ENCODE measurements around the gene LINGO1.

LINGO1 gene, protein sequence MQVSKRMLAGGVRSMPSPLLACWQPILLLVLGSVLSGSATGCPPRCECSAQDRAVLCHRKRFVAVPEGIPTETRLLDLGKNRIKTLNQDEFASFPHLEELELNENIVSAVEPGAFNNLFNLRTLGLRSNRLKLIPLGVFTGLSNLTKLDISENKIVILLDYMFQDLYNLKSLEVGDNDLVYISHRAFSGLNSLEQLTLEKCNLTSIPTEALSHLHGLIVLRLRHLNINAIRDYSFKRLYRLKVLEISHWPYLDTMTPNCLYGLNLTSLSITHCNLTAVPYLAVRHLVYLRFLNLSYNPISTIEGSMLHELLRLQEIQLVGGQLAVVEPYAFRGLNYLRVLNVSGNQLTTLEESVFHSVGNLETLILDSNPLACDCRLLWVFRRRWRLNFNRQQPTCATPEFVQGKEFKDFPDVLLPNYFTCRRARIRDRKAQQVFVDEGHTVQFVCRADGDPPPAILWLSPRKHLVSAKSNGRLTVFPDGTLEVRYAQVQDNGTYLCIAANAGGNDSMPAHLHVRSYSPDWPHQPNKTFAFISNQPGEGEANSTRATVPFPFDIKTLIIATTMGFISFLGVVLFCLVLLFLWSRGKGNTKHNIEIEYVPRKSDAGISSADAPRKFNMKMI

DNA sequence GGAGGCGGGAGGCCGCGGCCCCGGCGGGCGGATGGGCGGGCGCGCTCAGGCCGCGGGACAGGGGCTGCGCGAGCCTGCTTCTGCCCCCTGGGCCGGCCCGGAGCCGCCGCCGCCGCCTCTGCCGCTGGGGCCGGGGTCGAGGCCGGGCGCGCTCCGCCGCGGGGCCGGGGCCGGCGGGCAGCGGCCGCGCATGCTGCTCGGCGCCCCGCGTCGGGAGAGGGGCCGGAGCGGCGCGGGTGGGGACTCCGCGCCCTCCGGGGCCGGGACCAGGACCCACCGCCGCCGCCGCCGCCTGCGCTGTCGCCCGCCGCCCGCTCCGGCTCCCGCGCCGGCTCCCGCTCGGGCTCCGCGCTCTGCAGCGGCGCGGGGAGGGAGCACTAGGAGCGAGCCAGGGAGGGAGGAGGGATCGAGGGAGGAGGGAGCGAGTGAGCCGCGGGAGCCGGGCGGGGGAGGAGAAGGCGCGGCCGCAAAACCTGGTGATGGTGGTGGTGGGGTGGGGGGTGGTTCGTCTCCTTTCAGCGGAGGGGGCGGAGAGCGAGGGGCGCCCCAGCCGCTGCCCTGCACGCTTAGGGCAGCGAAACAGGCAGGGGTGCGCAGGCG, at the start of gene LINGO1:
LINGO1 (minus strand) TSS at position 379 of the 600 bp plus-strand sequence. CDS start 597 bp downstream, outside the sequence.
- DNase-seq: no peak

DNA sequence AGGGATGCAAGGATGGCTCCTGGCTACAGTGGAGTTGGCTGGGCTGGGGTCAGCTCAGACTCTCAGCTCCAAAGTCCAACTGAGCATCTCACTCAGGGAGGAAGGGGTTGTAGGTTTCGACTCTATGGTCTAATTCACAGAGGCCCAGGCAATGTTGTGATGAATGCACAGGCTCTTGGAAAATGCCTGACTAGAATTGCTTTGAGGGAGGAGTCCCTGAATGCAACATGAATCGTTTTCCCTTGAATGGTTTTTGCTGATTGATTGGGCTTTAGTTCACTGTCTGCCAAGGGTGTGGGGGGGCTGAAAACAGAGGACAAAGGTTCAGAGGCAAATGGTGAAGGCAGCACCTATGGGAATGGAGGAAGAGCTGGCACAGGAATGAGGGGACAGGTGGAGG, 48.6 kb upstream of the LINGO1 start:
- DNase-seq: no peak

DNA sequence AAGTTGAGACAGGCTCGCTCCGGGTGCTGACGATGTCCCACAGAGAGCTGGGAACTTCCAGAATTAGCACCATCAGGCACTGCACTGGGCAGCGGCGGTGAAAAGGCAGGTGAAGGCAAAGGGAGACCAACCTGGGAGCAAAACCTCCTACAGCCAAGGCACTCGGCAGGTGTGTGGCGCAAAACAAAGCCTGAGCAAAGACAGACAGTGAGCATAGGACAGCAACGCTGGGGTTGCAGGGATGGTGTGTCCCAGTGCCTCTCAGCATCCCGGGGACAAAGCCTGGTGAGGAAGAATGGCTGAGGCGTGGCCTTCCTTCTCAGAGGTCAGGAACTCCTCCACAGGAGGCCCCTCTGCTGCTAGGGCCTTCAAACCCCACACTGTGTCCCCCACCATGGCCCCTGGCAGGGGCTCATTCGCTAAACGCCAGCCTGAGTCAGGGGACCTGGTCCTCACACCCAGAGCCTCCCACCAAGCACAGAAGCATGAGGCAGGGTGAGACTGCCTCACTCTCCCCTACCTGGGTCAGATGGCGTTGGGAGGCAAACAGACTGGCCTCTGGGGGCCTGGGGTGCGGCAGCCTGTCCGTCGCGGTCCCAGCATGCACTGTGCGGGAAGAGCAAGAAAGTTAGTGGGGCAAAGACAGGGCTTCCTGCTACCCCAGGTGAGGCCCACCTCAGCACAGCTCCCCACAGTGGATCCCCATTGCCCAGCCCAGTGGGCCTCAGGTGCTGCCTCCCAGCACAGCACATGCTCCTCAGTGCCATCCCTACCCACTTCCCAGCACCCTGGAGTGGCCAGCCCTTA, 44.1 kb upstream of the LINGO1 start:
- no peak for DNase-seq

DNA sequence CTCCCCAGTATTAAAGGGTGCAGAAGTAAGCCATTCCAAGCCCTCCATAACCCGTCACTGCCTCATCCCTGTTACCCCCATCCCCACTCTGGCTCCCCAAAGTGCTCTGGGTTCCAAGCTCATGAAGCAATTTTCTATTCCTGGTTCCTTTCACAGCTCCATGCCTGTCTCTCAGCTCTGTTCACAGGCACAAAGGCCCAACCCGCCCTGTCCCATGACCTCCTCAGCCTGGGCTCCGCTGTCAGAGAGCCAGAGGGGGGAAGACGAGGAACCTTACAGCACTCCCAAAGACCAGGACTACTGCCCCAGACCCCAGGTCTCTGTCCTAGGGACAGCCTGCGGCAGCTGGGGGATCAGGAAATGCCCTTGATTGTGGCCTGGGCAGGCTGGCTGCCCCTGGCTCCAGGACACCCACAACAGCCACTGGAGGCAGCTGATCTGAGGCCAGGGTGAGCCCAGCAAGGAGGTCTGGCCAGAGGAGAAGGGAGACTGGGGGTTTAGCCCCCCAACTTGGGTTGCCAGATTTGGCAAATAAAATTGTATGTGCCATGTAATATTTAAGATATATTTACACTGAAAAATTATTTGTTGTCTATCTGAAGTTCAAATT, 43.2 kb upstream of the LINGO1 start:
- DNase-seq: no peak

DNA sequence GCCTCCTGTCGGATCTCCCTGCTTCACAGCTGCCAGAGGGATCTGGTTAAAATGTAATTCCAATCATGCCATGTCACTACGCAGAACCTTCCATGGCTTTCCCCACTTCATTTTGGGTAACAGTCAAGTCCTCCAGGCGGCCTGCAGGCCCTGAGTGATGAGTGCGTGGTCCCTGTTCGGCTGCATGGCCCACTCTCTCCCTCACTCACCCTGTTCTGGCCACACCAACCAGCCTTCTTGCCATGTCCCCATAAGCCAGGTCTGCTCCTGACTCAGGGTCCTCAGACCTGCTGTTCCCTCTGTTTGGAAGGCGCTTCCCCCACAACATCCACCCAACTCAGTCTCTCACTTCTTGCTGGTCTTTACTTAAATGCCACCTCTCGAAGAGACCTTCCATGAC, 41.6 kb upstream of the LINGO1 start:
- no peak for DNase-seq

DNA sequence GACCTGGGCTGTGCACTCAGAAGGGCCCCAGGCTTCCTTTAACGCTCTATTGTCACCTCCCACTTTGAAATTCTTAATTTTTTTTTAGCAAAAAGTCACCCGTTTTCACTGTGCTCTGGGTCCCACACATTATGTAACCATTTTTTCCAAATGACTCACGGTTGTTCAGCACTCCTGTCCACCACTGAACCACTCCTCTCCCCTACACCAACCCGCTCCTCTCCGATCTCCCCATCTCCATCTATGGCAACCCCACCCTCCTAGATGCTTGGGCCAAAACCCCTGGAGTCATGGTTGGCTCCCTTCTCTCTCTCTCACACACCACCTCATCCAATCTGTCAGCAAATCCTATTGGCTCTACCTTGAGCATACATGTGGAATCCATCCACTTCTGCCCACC, 41.2 kb upstream of the LINGO1 start:
- no peak for DNase-seq

DNA sequence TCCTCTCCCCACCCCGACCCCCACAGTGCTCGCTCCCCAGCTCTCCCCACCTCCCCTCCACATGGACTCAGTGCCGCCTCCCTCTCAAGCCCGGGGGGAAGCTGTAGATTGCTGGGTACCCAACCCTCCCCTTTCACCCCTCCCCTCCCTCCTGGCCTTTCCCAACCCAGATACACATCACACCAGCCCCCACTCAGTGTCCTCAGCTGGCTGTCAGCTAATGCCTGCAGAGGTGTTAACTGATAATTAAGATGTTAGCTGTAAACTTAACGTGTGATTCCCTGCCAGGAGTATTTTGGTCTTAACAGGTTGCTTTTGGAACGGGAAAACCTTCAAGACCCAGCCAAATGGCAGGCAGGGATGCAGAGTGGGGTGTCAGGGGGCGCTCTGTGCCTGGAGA, 39.4 kb upstream of the LINGO1 start:
- no peak for DNase-seq

DNA sequence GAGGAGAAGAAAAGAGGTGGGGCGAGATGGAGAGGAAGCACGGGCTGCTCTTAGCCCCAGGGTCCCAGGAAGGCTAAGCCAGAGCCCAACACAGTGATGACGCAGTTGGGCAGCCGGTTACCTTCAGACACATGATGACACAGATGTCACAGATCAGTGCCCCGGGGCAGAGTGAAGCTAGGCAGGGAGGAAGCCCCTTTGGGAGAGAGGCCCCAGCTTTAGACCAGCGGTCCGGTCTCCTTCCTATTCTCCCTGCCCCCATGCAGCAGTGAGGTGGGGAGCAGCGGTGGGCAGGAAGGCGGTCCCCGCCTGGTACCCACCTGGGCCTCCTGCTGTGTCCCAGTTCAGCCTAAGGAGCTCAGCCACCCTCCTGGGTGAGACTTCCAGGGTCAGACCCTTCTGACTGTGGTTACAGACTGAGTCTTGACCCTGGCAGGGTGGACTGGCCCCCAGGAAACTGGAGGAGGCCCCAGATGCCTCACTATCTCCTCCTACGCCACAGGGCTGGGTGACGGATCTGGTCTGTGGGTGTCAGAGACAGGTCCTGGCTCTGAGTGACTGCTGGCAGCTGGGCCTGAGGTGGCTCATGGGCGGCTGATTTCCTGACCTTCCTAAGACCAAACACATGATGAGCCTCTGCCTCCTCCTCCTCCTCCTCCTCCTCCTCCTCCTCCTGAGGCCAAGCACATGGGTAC, 38.8 kb upstream of the LINGO1 start:
- DNase-seq: no peak

DNA sequence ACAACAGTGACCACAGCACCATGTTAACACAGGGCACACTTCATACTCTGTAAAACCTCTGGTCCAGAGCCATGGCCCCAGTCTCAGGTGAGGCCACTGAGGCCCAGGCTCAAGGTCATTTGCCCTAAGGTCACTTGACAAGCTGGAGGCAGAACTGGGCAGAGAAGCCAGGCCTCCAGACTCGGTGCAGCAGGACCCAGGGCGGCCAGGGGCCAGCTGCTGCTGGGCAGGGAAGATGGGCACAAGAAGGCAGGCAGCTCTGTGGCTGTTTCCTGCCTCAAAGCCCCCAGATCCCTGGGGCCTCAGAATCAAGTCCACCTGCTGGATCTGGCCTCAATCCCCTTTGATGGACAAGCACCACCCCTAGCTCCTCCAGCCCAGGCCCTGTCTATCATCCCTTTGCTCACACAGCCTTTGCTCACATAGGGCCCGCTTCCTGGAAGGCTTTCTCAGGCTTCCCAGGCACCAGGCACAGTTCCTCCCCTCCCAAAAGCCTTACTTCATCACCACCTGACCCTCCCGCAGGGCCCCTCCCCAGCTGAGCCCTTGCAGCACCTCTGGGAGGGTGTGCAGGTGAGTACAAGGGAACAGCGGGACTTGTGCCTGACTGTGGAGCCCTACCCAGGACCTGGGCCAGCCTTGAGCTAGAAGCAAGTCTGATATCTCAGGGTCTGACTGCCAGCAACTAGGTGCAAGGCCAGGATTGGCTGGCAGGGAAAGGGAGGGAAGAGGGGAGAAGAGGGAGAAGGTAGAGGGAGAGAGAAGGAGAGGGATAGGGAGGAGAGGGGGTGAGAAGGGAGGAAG, 38.0 kb upstream of the LINGO1 start:
- DNase-seq: no peak

DNA sequence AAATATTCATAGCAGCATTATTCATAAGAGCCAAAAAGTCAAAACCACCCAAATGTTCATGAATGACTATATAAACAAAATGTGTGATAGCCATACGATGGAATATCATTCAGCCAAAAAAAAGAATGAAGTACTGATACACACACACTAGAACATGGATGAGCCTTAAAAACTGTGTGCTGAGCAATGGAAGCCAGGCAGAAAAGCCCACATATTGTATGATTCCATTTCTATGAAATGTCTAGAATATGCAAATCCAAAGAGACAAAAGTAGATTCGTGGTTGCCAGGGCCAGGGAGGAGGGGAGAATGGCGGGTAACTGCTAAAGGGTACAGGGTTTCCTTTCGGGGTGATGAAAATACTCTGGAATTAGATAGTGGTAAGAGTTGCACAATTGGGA, 37.2 kb upstream of the LINGO1 start:
- DNase-seq: no peak

DNA sequence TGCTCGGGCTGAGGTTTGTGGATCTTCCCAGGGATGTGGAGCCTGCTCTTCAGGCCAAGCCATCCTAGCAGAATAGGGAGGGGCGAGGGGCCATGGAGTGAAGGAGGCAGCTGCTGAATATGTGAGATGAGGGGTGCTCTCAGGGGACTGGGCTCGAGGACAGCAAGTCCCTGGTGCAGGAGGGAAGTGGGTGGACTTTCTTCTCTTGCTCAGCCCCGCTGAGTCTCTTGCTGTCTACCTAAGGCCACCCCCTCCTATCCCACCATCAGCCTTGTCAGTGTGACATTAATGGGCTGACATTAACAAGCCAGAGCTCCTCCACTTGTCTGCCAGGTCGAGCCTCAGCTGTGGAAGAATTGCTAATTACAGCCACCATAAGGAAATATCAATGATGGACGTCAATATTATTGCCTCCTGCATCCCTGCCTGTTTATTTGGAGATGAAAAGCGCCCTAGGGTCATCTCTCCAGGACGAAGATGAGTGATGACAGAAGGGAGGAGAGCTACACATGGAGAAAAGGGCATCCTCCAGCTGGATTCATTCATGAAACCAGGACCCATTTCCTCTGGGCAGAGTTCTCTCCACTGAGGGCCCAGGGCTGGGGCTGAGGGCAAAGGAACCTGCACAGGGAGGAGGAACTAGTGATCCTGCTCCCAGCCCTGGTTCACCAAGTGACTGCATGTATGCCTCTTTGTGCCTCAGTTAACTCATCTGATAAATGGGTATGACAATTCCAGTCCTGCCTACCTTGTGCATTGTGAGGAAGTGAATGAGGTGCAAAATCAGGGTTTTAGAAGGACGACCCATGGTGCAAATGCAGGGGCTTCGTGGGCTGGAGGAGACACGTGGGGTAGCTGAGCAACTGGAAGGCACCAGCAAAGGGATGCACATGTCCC, 34.9 kb upstream of the LINGO1 start:
- no peak for DNase-seq

DNA sequence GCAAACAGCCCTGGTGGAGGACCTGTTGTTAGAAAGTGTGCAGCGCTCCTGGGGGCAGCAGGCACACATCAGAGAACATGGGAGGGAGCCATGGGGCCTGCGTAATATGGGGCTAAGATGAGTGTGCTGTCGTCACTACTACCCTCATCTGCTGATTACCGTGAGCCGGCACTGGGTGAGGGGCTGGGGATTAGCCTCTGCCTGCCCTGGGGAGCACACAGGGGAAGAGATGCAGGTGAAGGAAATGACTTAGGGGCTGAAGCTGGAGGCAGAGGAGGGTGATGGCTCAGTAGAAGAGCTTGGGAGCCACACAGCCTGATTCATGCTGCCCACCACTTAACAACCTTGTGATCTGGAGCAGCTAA, 33.6 kb upstream of the LINGO1 start:
- DNase-seq: no peak

DNA sequence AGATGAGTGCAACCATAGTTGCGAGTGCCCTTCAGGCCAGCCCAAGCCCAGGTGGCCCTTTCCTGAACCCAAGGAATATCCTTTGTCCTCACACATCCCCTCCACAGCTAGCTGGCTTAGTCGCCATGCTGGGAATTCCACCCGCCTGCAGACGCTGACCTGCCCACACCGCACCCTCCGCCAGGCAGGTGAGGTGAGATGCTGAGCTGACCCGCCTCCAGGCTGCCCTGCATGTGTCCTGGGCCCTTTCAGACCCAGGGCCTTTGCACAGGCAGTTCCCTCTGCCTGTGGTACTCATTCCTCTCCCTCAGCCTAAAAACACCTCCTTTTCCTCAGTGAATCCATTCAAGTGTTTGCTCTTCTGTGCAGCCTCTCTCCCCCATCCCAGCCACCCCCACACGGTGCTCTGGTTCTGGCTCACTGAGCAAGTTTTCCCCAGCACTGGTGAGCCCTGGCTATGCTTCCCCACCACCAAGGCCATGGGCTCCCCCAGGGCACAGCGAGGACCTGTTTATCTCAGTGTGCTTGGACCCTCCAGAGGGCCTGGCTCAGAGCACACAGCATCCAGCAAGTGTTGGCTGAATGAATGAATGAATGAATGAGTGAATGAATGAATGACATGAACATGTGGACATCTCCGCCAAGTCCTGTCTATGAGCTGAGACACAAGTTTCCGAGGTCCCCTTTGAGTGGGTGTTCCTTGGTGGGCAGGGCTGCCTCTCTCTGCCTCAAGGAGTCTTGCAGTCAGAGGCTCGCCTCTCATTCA, 33.0 kb upstream of the LINGO1 start:
- DNase-seq: no peak

DNA sequence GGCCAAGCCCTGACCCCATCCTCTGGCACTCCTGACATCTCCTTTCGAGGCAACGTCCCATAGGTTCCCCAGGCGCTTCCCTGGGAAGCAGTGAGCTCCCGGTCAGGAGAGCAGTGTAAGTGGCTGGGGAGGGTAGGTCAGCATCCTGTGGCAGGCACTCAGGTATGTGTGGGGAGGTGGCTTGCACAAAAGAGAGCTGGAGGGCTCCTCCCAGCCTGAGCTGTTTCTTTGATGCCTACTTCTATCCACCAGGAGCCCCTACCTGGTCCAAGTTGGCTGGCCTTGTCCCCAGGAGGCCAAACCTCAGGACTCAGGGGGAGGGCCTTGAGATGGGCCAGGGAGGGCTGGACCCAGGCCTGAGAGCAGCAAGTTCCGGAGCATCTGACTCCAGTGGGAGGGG, 31.7 kb upstream of the LINGO1 start:
- no peak for DNase-seq

DNA sequence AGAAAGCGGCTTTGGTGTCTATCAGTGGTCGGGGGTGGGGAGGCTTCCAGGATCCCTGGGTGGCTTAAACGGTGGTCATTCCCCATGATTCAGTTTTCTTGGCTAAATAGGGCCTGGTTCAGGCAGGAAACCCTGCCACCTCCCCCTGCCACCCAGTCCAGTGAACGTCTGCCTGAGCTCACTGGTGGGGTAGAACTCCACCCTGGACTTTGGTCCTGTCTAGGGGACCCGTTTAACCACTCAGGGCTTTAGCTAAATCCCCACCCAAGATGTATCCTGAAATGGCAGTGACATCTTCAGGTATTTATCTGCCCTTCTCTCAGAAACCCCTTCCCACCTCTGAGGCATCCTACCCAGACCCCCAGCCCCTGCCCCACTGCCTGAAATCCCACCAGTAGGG, 30.5 kb upstream of the LINGO1 start:
- no peak for DNase-seq

DNA sequence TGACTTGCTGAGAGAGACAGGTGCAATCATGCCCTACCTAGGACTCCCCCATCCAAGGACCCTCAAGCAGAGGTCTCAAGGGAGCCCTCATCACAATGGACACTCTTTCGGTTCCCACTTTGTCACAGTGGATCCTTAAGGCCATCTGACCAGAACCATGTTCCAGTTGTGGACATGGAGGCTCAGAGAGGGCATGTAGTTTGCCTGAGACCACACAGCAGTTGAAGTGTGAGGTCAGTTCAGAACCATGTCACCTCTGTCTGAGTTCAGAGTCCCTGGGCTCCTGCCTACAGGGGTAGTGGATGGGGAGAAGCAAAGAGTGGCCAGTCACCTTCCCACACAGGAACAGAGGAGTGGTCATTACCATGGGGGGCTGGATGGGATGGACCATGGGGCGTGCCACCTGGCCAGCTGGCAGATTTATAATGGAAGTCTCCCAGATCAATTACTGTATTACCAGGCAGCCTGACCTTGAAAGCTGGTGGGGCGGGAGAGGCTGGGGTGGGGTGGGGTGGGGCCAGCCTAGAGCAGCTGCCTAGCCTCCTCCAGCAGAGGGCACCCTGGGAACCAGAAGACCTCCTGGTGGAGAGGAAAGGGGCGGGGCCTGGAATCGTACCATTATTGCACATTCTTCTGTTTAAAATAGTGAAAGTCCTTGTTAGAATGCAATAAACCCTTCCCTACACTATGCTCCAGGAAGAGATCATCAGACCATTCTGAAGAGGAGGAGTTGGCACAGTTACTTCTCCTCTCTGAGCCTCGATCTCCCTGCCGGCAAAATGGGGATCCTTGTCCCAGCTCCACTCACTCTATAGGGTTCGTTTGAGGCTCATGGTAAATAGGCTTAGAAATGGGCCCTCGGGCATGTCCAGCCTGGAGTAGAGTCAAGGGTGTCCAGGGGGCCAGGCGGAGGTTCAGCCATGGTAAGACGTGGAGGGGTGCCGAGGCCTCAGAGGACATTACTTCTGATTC, 26.9 kb upstream of the LINGO1 start:
- DNase-seq: no peak

DNA sequence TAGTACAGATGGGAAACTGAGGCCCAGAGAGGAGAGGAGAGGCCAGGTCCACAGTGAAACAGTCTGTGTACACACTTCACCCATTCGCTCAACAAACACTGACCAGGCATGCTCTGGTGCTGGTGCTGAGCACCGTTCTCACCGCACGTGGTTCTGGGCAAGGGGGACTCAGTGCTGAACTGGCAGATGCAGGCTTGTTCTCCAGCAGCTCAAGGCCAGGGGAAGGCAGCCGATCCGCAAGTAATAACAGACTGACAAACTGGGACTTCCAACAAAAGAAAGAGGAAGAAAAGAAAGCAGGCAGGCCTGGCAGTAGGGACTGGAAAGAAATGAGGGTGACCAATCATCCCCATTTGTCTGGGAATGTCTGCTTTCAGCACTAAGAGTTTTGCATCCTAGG, 25.6 kb upstream of the LINGO1 start:
- no peak for DNase-seq

DNA sequence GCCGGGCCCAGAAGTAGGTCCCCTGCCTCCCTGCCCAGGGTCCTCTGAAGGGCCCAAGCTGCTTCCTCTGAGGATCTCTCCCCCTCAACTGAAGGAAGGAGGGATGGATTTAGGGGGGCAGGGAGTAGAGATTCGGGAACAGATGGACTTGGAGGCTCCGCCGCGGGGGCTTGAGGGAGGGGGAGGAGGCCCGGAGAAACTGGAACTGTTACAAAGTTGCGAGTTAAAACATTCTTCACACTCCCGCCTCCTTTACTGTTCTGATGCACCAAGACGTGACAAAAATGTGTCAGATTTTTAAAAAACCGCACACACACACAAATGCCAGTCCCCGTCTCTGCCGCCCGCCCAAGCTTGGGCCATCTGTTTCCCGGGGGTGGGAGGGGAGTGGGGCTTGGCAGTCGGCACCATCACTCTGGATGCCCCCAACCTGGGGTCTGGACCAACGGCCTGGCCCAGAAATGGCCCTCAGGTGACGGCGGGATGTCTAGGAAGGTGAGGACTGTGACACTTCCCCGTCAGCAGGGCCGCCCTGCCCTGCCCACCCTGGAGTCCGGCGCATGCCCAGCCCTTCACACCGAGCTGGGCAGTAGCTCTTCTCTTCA, 25.0 kb upstream of the LINGO1 start:
- DNase-seq: no peak
